IMR-90 (cell line): ENCODE measurements around the gene ZBTB24. TPM values are rescaled to one million over a fixed set of nuclear protein-coding genes. Genes with fewer than 3 reads are reported as not detected.

Experiments
- ATAC-seq: fragments of 200-7000 bp; cut with Tn5 transposase; 2 replicates; pipeline ENCODE4 v1.9.1; 2020; ENCODE audit warnings: low read depth, mild to moderate bottlenecking, moderate library complexity
- BruUV-seq: library from RNA; stranded (reverse); fragments of 400-500 nt; replicated peaks from 2 replicates; lab custom pipeline; 2021; lab: Mats Ljungman, UMichigan
- CTCF ChIA-PET: fragments of 300-600 bp; formaldehyde crosslinking; extraction: SDS; loops from one replicate; lab custom pipeline; 2021; ENCODE audit warnings: antibody characterized with exemption; lab: Yijun Ruan, JAX
- POLR2A ChIA-PET: fragments of 300-600 bp; sonication (Branson Sonifier 250); formaldehyde crosslinking; loops from one replicate; lab custom pipeline; 2022; ENCODE audit warnings: antibody characterized with exemption; ENCODE audit not compliant: unreplicated experiment; lab: Charles Lee
- DNase-seq: peaks from one replicate; pipeline ENCODE4 v3.0.0; 2013
- H2AFZ ChIP-seq: replicated peaks from 2 replicates; pipeline ENCODE3; 2013; ENCODE audit warnings: low read length, mild to moderate bottlenecking; ENCODE audit not compliant: poor library complexity
- H2AK5ac ChIP-seq: 2 replicates; pipeline ENCODE4 v1.6.1; 2013; ENCODE audit warnings: low read depth, low read length, inconsistent platforms
- H2AK9ac ChIP-seq: replicated peaks from 2 replicates; pipeline ENCODE3; 2013; ENCODE audit warnings: mild to moderate bottlenecking, low read depth, low read length, moderate library complexity; ENCODE audit not compliant: poor library complexity
- H2BK120ac ChIP-seq: 2 replicates; pipeline ENCODE4 v1.6.1; 2013; ENCODE audit warnings: low read depth, low read length, inconsistent platforms
- H2BK15ac ChIP-seq: 3 replicates; pipeline ENCODE4 v1.6.1; 2013; ENCODE audit warnings: low read depth, low read length, inconsistent platforms
- H2BK20ac ChIP-seq: 2 replicates; pipeline ENCODE4 v1.6.1; 2013; ENCODE audit warnings: low read depth, mild to moderate bottlenecking, inconsistent platforms, low read length, moderate library complexity
- H2BK5ac ChIP-seq: 2 replicates; pipeline ENCODE4 v1.6.1; 2013; ENCODE audit warnings: mild to moderate bottlenecking, low read depth, low read length, inconsistent platforms; ENCODE audit not compliant: poor library complexity, severe bottlenecking
- H3K14ac ChIP-seq: replicated peaks from 2 replicates; pipeline ENCODE4 v1.6.1; 2013; ENCODE audit warnings: low read depth, low read length, inconsistent platforms
- H3K18ac ChIP-seq: 2 replicates; pipeline ENCODE4 v1.6.1; 2013; ENCODE audit warnings: low read depth, low read length, control low read depth
- H3K23ac ChIP-seq: 2 replicates; pipeline ENCODE4 v1.6.1; 2013; ENCODE audit warnings: low read depth, low read length, inconsistent platforms
- H3K27ac ChIP-seq: 2 replicates; pipeline ENCODE4 v1.5.1; 2013; ENCODE audit warnings: mild to moderate bottlenecking, control low read depth, low read length; ENCODE audit not compliant: insufficient read depth
- H3K27me3 ChIP-seq: 2 replicates; pipeline ENCODE4 v1.6.1; 2013; ENCODE audit warnings: low read length; ENCODE audit not compliant: control insufficient read depth, insufficient read depth
- H3K36me3 ChIP-seq: 2 replicates; pipeline ENCODE4 v1.6.1; 2013; ENCODE audit warnings: low read length, mixed read lengths; ENCODE audit not compliant: control insufficient read depth, insufficient read depth
- H3K4ac ChIP-seq: 2 replicates; pipeline ENCODE4 v1.6.1; 2013; ENCODE audit warnings: low read depth, low read length, inconsistent platforms
- H3K4me1 ChIP-seq: 2 replicates; pipeline ENCODE4 v1.6.1; 2013; ENCODE audit warnings: low read length, mixed read lengths; ENCODE audit not compliant: control insufficient read depth, insufficient read depth
- H3K4me2 ChIP-seq: 2 replicates; pipeline ENCODE4 v1.6.1; 2013; ENCODE audit warnings: low read depth, mild to moderate bottlenecking, control low read depth, low read length, moderate library complexity
- H3K4me3 ChIP-seq: 2 replicates; pipeline ENCODE4 v1.5.1; 2013; ENCODE audit warnings: low read depth, mild to moderate bottlenecking, control low read depth, low read length, moderate library complexity; ENCODE audit not compliant: insufficient read depth
- H3K56ac ChIP-seq: 2 replicates; pipeline ENCODE4 v1.6.1; 2013; ENCODE audit warnings: low read length, inconsistent platforms; ENCODE audit not compliant: insufficient read depth; ENCODE audit errors: extremely low read depth
- H3K79me1 ChIP-seq, 2 experiments: 2 replicates each; pipeline ENCODE4 v1.6.1; 2013; ENCODE audit warnings: low read length in 2 of 2, inconsistent platforms in 1 of 2, low read depth in 1 of 2
- H3K9ac ChIP-seq: 2 replicates; pipeline ENCODE4 v1.6.1; 2013; ENCODE audit warnings: low read depth, low read length, control low read depth
- H3K9me1 ChIP-seq: 2 replicates; pipeline ENCODE4 v1.6.1; 2013; ENCODE audit warnings: low read length, inconsistent platforms; ENCODE audit not compliant: insufficient read depth
- H3K9me3 ChIP-seq: 2 replicates; pipeline ENCODE4 v1.6.1; 2013; ENCODE audit warnings: low read length; ENCODE audit not compliant: control insufficient read depth, insufficient read depth
- H4K20me1 ChIP-seq: 2 replicates; pipeline ENCODE4 v1.6.1; 2013; ENCODE audit warnings: low read length, inconsistent platforms; ENCODE audit not compliant: insufficient read depth
- H4K5ac ChIP-seq: 2 replicates; pipeline ENCODE4 v1.6.1; 2013; ENCODE audit warnings: mild to moderate bottlenecking, low read depth, low read length, control low read depth
- H4K8ac ChIP-seq, 2 experiments: 2 replicates each; pipeline ENCODE4 v1.6.1; 2013; ENCODE audit warnings: low read depth in 2 of 2, low read length in 2 of 2, control low read depth in 1 of 2, inconsistent platforms in 1 of 2
- H4K91ac ChIP-seq: 2 replicates; pipeline ENCODE4 v1.6.1; 2013; ENCODE audit warnings: low read depth, low read length, inconsistent platforms; ENCODE audit not compliant: insufficient read depth
- BHLHE40 ChIP-seq: fragments of 150-350 bp; IDR thresholded peaks from 2 replicates; pipeline ENCODE4 v1.6.1; 2016; ENCODE audit warnings: mild to moderate bottlenecking, low read depth, low read length
- CEBPB ChIP-seq: IDR thresholded peaks from 2 replicates; pipeline ENCODE4 v1.6.1; 2012; ENCODE audit warnings: low read depth, low read length, improper control_type of control experiment
- CHD1 ChIP-seq: IDR thresholded peaks from 2 replicates; pipeline ENCODE4 v1.6.1; 2012; ENCODE audit warnings: low read depth, low read length, improper control_type of control experiment
- CTCF ChIP-seq: conservative IDR thresholded peaks from 2 replicates; pipeline ENCODE4 v1.5.1; 2012; ENCODE audit warnings: mild to moderate bottlenecking, low read depth, low read length, improper control_type of control experiment
- FOS ChIP-seq: fragments of 150-350 bp; IDR thresholded peaks from 2 replicates; pipeline ENCODE4 v1.6.1; 2016; ENCODE audit warnings: low read depth, low read length
- MAZ ChIP-seq: IDR thresholded peaks from 2 replicates; pipeline ENCODE4 v1.6.1; 2012; ENCODE audit warnings: low read depth, mild to moderate bottlenecking, low read length, improper control_type of control experiment, moderate library complexity, borderline replicate concordance
- MXI1 ChIP-seq: IDR thresholded peaks from 2 replicates; pipeline ENCODE4 v1.6.1; 2012; ENCODE audit warnings: low read depth, mild to moderate bottlenecking, low read length, moderate library complexity, borderline replicate concordance
- POLR2A ChIP-seq: IDR thresholded peaks from 2 replicates; pipeline ENCODE4 v1.6.1; 2012; ENCODE audit warnings: mild to moderate bottlenecking, low read depth, low read length
- SMC3 ChIP-seq: fragments of 150-350 bp; IDR thresholded peaks from 2 replicates; pipeline ENCODE4 v1.6.1; 2016; ENCODE audit warnings: low read depth, mild to moderate bottlenecking, antibody characterized with exemption, low read length, moderate library complexity
- WGBS, 2 experiments: methylation state at CpG; one replicate each; pipeline versions ENCODE4 v1.1.5 to v1.1.7; 2013; ENCODE audit warnings: missing lambda C conversion rate in 2 of 2; ENCODE audit not compliant: insufficient read length in 1 of 2; ENCODE audit errors: extremely low coverage in 2 of 2; 5-methylcytosine and 5-hydroxymethylcytosine counted together
- dilution Hi-C: fragments of 300-500 bp; cut with HindIII; formaldehyde crosslinking; loops from one replicate; pipeline ENCODE4 v1.14.3; 2018; ENCODE audit warnings: low sequenced_read_pairs; ENCODE audit not compliant: unreplicated experiment
- in situ Hi-C: fragments of 300-500 bp; cut with MboI; formaldehyde crosslinking; loops from 3 replicates; pipeline ENCODE4 v1.14.3; 2019; ENCODE audit warnings: low sequenced_read_pairs, inconsistent platforms, mixed read lengths
- intact Hi-C: fragments of 100-400 bp; cut with micrococcal nuclease; formaldehyde crosslinking; loops from 2 replicates; pipeline ENCODE4 v1.10.0; 2022
- polyA plus RNA-seq, 3 experiments: library from polyadenylated mRNA; depleted of rRNA; stranded (reverse); fragments of >200 nt; gene quantifications; 2 replicates each; pipeline ENCODE4 v1.2.3, GENCODE V29; 2012; ENCODE audit warnings: low replicate concordance in 1 of 3
- total RNA-seq: library from RNA; depleted of rRNA; stranded (reverse); fragments of >200 nt; gene quantifications from 2 replicates; pipeline ENCODE4 v1.2.3, GENCODE V29; 2012
- TF ChIP-seq, protein P1 (sequence below): fragments of 150-350 bp; IDR thresholded peaks from 2 replicates; pipeline ENCODE4 v1.6.1; 2017; ENCODE audit warnings: mild to moderate bottlenecking, antibody characterized with exemption, low read length, low read depth
- TF ChIP-seq, protein P2 (sequence below): fragments of 150-350 bp; IDR thresholded peaks from 2 replicates; pipeline ENCODE4 v1.6.1; 2016; ENCODE audit warnings: low read depth, mild to moderate bottlenecking, low read length, moderate library complexity, borderline replicate concordance

ZBTB24 gene
- total and polyA plus RNA-seq, 2 of the 4 experiments (the other 2 are of a cell fraction): 2.3 to 7.9 TPM

- H3K4ac ChIP-seq: no peak overlapping the region
- H2BK120ac ChIP-seq: no peak overlapping the region
- H2BK15ac ChIP-seq: no peak overlapping the region
- no peak overlapping the region for H3K56ac ChIP-seq
- no peaks in the 10 kb centered on the region for H3K9me3 ChIP-seq
- in situ Hi-C loops: loop anchor here (10.0 kb wide), 1 partner anchor 861 kb away; no protein-coding TSS in a partner anchor
- ChIA-PET CTCF (no interaction called here), POLR2A (no interaction called here)
- no peak overlapping the region for H3K18ac ChIP-seq
- no peak overlapping the region for H4K8ac ChIP-seq
- H2BK5ac ChIP-seq: no peak overlapping the region
- no peak overlapping the region for H2AFZ ChIP-seq
- intact Hi-C loops: no loop called here
- no peak overlapping the region for H4K5ac ChIP-seq
- DNase-seq (peak; percentile 40), ATAC-seq (no peak; the same call in 1 of the 2 replicates)
- H3K9ac ChIP-seq: no peak overlapping the region
- no peak overlapping the region for H3K27ac ChIP-seq
- H3K4me3 ChIP-seq: no peak overlapping the region
- H3K4me2 ChIP-seq: no peak overlapping the region
- 0 out of 2 replicates have a peak, but pooled peaks cover under 1% of the 10 kb centered on the region for H3K27me3 ChIP-seq
- H4K20me1 ChIP-seq: no peaks in the 10 kb centered on the region
- dilution Hi-C loops: no loop called here
- no peaks in the 10 kb centered on the region for H3K79me1 ChIP-seq
- no peaks in the 10 kb centered on the region for H3K4me1 ChIP-seq
- H2AK5ac ChIP-seq: no peak overlapping the region
- no peaks in the 10 kb centered on the region for H3K9me1 ChIP-seq
- no peak overlapping the region for H4K91ac ChIP-seq
- H2AK9ac ChIP-seq: no peak overlapping the region
- TF ChIP-seq POLR2A (no peak), CTCF (no peak), SMC3 (no peak), FOS (no peak), BHLHE40 (no peak), CEBPB (no peak), MAZ (no peak), MXI1 (no peak), CHD1 (no peak)
- TF ChIP-seq, protein P1, sequence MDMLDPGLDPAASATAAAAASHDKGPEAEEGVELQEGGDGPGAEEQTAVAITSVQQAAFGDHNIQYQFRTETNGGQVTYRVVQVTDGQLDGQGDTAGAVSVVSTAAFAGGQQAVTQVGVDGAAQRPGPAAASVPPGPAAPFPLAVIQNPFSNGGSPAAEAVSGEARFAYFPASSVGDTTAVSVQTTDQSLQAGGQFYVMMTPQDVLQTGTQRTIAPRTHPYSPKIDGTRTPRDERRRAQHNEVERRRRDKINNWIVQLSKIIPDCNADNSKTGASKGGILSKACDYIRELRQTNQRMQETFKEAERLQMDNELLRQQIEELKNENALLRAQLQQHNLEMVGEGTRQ: no peak
- TF ChIP-seq, protein P2, sequence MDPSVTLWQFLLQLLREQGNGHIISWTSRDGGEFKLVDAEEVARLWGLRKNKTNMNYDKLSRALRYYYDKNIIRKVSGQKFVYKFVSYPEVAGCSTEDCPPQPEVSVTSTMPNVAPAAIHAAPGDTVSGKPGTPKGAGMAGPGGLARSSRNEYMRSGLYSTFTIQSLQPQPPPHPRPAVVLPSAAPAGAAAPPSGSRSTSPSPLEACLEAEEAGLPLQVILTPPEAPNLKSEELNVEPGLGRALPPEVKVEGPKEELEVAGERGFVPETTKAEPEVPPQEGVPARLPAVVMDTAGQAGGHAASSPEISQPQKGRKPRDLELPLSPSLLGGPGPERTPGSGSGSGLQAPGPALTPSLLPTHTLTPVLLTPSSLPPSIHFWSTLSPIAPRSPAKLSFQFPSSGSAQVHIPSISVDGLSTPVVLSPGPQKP: no peak
- no peaks in the 10 kb centered on the region for H3K36me3 ChIP-seq
- no TSS peak for BruUV-seq
- no peak overlapping the region for H3K14ac ChIP-seq
- 78% methylated on average over 1 of the region's 2 CpGs; no CpG with 5 or more reads in 1 of the 2 experiments for WGBS, 2 experiments
- no peak overlapping the region for H2BK20ac ChIP-seq
- no peak overlapping the region for H3K23ac ChIP-seq
Observed at GRCh38 chr6:109523478-109523877, 40.5 kb upstream of the ZBTB24 start.
